ENCODE results near the gene CAMK1D.

DNA sequence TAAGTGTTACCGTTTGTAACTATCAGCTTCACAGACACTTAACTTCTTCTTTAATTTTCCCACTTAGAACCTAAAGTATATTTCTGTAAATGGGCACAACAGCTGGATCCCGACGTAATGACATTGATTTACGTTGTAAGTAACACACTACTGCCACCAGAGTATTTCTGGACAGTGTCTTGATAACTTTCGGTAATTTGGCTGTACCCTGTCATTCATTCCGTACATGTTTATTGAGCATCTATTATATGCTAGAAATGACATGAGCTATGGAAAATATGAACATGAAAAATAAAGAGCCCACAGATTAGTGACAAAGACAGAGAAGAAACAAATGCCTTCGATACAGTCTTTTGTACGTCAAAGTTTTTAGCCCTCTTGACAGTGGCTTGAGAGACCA is 360.8 kb downstream of the CAMK1D start:
- TF ChIP-seq, protein P1, sequence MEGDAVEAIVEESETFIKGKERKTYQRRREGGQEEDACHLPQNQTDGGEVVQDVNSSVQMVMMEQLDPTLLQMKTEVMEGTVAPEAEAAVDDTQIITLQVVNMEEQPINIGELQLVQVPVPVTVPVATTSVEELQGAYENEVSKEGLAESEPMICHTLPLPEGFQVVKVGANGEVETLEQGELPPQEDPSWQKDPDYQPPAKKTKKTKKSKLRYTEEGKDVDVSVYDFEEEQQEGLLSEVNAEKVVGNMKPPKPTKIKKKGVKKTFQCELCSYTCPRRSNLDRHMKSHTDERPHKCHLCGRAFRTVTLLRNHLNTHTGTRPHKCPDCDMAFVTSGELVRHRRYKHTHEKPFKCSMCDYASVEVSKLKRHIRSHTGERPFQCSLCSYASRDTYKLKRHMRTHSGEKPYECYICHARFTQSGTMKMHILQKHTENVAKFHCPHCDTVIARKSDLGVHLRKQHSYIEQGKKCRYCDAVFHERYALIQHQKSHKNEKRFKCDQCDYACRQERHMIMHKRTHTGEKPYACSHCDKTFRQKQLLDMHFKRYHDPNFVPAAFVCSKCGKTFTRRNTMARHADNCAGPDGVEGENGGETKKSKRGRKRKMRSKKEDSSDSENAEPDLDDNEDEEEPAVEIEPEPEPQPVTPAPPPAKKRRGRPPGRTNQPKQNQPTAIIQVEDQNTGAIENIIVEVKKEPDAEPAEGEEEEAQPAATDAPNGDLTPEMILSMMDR (IDR thresholded peaks at IDR 0.05; ENCODE audit: borderline replicate concordance, extremely low read depth, low read length, poor library complexity, severe bottlenecking), result no peak
- no peak for TF ChIP-seq EZH2 (IDR thresholded peaks at IDR 0.05; ENCODE audit: borderline replicate concordance, low read depth, low read length, severe bottlenecking)

All from DND-41 (cell line).